HEK293 (cell line): Measurements from ENCODE around the gene AKT2.
A peak's percentile ranks its signal among the peaks of the same experiment; 100 is the strongest.

Experiments
- BCL11B ChIP-seq: fragments of 450-650 bp; formaldehyde crosslinking; IDR thresholded peaks from 2 replicates; pipeline ENCODE4 v1.5.1; 2016; ENCODE audit warnings: low read depth, missing biosample characterization, missing genetic modification characterization
- GLIS1 ChIP-seq: fragments of 450-650 bp; formaldehyde crosslinking; IDR thresholded peaks from 2 replicates; pipeline ENCODE4 v1.5.1; 2016; ENCODE audit warnings: missing biosample characterization, missing genetic modification characterization
- HIC1 ChIP-seq: fragments of 450-650 bp; formaldehyde crosslinking; IDR thresholded peaks from 2 replicates; pipeline ENCODE4 v1.5.1; 2016; ENCODE audit warnings: missing biosample characterization, missing genetic modification characterization
- KLF9 ChIP-seq: fragments of 450-650 bp; formaldehyde crosslinking; IDR thresholded peaks from 2 replicates; pipeline ENCODE4 v1.5.1; 2016; ENCODE audit warnings: missing biosample characterization, missing genetic modification characterization, low read depth
- ZEB2 ChIP-seq: fragments of 450-650 bp; formaldehyde crosslinking; IDR thresholded peaks from 2 replicates; pipeline ENCODE4 v1.5.1; 2016; ENCODE audit warnings: missing biosample characterization, missing genetic modification characterization
- ZFHX2 ChIP-seq: fragments of 450-650 bp; formaldehyde crosslinking; conservative IDR thresholded peaks from 2 replicates; pipeline ENCODE4 v1.5.1; 2016; ENCODE audit warnings: missing biosample characterization, missing genetic modification characterization
- ZNF121 ChIP-seq: fragments of 450-650 bp; formaldehyde crosslinking; IDR thresholded peaks from 2 replicates; pipeline ENCODE4 v1.5.1; 2016; ENCODE audit warnings: missing biosample characterization, missing genetic modification characterization
- ZNF133 ChIP-seq: fragments of 450-650 bp; formaldehyde crosslinking; IDR thresholded peaks from 2 replicates; pipeline ENCODE4 v1.5.1; 2016; ENCODE audit warnings: missing biosample characterization, missing genetic modification characterization
- ZNF16 ChIP-seq: fragments of 450-650 bp; formaldehyde crosslinking; IDR thresholded peaks from 2 replicates; pipeline ENCODE4 v1.5.1; 2016; ENCODE audit warnings: low read depth, missing biosample characterization, missing genetic modification characterization
- ZNF211 ChIP-seq: fragments of 450-650 bp; formaldehyde crosslinking; IDR thresholded peaks from 2 replicates; pipeline ENCODE4 v1.5.1; 2016; ENCODE audit warnings: low read depth, missing biosample characterization, missing genetic modification characterization
- ZNF335 ChIP-seq: fragments of 450-650 bp; formaldehyde crosslinking; conservative IDR thresholded peaks from 2 replicates; pipeline ENCODE4 v1.5.1; 2016; ENCODE audit warnings: missing biosample characterization, missing genetic modification characterization
- ZNF404 ChIP-seq: fragments of 450-650 bp; formaldehyde crosslinking; IDR thresholded peaks from 2 replicates; pipeline ENCODE4 v1.5.1; 2017; ENCODE audit warnings: missing biosample characterization, missing genetic modification characterization
- ZNF416 ChIP-seq: fragments of 450-650 bp; formaldehyde crosslinking; IDR thresholded peaks from 2 replicates; pipeline ENCODE4 v1.5.1; 2016; ENCODE audit warnings: missing biosample characterization, missing genetic modification characterization
- ZNF549 ChIP-seq: fragments of 450-650 bp; IDR thresholded peaks from 2 replicates; pipeline ENCODE4 v1.5.1; 2018; ENCODE audit warnings: missing biosample characterization, missing genetic modification characterization, mild to moderate bottlenecking, inconsistent platforms, moderate library complexity
- ZNF610 ChIP-seq: fragments of 450-650 bp; formaldehyde crosslinking; IDR thresholded peaks from 2 replicates; pipeline ENCODE4 v1.5.1; 2016; ENCODE audit warnings: missing biosample characterization, missing genetic modification characterization, borderline replicate concordance
- ZNF626 ChIP-seq: fragments of 450-650 bp; sonication (Bioruptor Pico); formaldehyde crosslinking; IDR thresholded peaks from 2 replicates; pipeline ENCODE4 v1.5.1; 2018; ENCODE audit warnings: missing biosample characterization, missing genetic modification characterization, inconsistent platforms
- ZNF677 ChIP-seq: fragments of 450-650 bp; IDR thresholded peaks from 2 replicates; pipeline ENCODE4 v1.5.0; 2018; ENCODE audit warnings: missing biosample characterization, mild to moderate bottlenecking, missing genetic modification characterization, moderate library complexity
- ZNF792 ChIP-seq: fragments of 450-650 bp; formaldehyde crosslinking; IDR thresholded peaks from 2 replicates; pipeline ENCODE4 v1.5.1; 2016; ENCODE audit warnings: missing biosample characterization, missing genetic modification characterization
- ZSCAN23 ChIP-seq: fragments of 450-650 bp; formaldehyde crosslinking; IDR thresholded peaks from 2 replicates; pipeline ENCODE4 v1.5.1; 2016; ENCODE audit warnings: missing biosample characterization, missing genetic modification characterization
- TF ChIP-seq, protein P1 (sequence below): fragments of 450-650 bp; formaldehyde crosslinking; IDR thresholded peaks from 2 replicates; pipeline ENCODE4 v1.5.1; 2016; ENCODE audit warnings: missing biosample characterization, missing genetic modification characterization
- TF ChIP-seq, protein P2 (sequence below): fragments of 450-650 bp; formaldehyde crosslinking; IDR thresholded peaks from 2 replicates; pipeline ENCODE4 v1.5.1; 2016; ENCODE audit warnings: missing biosample characterization, missing genetic modification characterization
- TF ChIP-seq, protein P3 (sequence below): fragments of 450-650 bp; formaldehyde crosslinking; IDR thresholded peaks from 2 replicates; pipeline ENCODE4 v1.5.1; 2016; ENCODE audit warnings: missing biosample characterization, missing genetic modification characterization
- TF ChIP-seq, protein P4 (sequence below): fragments of 450-650 bp; formaldehyde crosslinking; IDR thresholded peaks from 2 replicates; pipeline ENCODE4 v1.5.1; 2016; ENCODE audit warnings: missing biosample characterization, missing genetic modification characterization
- TF ChIP-seq, protein P5 (sequence below): fragments of 450-650 bp; formaldehyde crosslinking; optimal IDR thresholded peaks from 2 replicates; pipeline ENCODE3; 2016; ENCODE audit warnings: missing biosample characterization, mild to moderate bottlenecking, missing genetic modification characterization

The AKT2 gene

GRCh38 chr19:40190891-40191835 is 94.0 kb downstream of the AKT2 start, which contains the start of gene MAP3K10 (continued):
- peak; percentile 33; the same call in 1 of the 2 replicates for TF ChIP-seq ZNF133 (tag by site-specific recombination)
- TF ChIP-seq, protein P1, sequence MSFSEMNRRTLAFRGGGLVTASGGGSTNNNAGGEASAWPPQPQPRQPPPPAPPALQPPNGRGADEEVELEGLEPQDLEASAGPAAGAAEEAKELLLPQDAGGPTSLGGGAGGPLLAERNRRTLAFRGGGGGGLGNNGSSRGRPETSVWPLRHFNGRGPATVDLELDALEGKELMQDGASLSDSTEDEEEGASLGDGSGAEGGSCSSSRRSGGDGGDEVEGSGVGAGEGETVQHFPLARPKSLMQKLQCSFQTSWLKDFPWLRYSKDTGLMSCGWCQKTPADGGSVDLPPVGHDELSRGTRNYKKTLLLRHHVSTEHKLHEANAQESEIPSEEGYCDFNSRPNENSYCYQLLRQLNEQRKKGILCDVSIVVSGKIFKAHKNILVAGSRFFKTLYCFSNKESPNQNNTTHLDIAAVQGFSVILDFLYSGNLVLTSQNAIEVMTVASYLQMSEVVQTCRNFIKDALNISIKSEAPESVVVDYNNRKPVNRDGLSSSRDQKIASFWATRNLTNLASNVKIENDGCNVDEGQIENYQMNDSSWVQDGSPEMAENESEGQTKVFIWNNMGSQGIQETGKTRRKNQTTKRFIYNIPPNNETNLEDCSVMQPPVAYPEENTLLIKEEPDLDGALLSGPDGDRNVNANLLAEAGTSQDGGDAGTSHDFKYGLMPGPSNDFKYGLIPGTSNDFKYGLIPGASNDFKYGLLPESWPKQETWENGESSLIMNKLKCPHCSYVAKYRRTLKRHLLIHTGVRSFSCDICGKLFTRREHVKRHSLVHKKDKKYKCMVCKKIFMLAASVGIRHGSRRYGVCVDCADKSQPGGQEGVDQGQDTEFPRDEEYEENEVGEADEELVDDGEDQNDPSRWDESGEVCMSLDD (tag by site-specific recombination), result peak; percentile 100
- no peak for TF ChIP-seq ZNF16 (tag by site-specific recombination)
- TF ChIP-seq KLF9, result peak; percentile 72; the same call in 1 of the 2 replicates
- TF ChIP-seq, protein P2, sequence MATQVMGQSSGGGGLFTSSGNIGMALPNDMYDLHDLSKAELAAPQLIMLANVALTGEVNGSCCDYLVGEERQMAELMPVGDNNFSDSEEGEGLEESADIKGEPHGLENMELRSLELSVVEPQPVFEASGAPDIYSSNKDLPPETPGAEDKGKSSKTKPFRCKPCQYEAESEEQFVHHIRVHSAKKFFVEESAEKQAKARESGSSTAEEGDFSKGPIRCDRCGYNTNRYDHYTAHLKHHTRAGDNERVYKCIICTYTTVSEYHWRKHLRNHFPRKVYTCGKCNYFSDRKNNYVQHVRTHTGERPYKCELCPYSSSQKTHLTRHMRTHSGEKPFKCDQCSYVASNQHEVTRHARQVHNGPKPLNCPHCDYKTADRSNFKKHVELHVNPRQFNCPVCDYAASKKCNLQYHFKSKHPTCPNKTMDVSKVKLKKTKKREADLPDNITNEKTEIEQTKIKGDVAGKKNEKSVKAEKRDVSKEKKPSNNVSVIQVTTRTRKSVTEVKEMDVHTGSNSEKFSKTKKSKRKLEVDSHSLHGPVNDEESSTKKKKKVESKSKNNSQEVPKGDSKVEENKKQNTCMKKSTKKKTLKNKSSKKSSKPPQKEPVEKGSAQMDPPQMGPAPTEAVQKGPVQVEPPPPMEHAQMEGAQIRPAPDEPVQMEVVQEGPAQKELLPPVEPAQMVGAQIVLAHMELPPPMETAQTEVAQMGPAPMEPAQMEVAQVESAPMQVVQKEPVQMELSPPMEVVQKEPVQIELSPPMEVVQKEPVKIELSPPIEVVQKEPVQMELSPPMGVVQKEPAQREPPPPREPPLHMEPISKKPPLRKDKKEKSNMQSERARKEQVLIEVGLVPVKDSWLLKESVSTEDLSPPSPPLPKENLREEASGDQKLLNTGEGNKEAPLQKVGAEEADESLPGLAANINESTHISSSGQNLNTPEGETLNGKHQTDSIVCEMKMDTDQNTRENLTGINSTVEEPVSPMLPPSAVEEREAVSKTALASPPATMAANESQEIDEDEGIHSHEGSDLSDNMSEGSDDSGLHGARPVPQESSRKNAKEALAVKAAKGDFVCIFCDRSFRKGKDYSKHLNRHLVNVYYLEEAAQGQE (tag by site-specific recombination), result no peak; the same call in 1 of the 2 replicates
- TF ChIP-seq, protein P3, sequence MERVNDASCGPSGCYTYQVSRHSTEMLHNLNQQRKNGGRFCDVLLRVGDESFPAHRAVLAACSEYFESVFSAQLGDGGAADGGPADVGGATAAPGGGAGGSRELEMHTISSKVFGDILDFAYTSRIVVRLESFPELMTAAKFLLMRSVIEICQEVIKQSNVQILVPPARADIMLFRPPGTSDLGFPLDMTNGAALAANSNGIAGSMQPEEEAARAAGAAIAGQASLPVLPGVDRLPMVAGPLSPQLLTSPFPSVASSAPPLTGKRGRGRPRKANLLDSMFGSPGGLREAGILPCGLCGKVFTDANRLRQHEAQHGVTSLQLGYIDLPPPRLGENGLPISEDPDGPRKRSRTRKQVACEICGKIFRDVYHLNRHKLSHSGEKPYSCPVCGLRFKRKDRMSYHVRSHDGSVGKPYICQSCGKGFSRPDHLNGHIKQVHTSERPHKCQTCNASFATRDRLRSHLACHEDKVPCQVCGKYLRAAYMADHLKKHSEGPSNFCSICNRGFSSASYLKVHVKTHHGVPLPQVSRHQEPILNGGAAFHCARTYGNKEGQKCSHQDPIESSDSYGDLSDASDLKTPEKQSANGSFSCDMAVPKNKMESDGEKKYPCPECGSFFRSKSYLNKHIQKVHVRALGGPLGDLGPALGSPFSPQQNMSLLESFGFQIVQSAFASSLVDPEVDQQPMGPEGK (tag by site-specific recombination), result peak; percentile 100
- no peak for TF ChIP-seq ZNF549 (tag by site-specific recombination)
- TF ChIP-seq, protein P4, sequence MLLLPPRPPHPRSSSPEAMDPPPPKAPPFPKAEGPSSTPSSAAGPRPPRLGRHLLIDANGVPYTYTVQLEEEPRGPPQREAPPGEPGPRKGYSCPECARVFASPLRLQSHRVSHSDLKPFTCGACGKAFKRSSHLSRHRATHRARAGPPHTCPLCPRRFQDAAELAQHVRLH (tag by site-specific recombination), result peak; percentile 33; the same call in 1 of the 2 replicates
- TF ChIP-seq ZNF416, result no peak
- TF ChIP-seq ZNF626 (tag by site-specific recombination), result no peak; the same call in 1 of the 2 replicates
- TF ChIP-seq ZNF792, result peak; percentile 35; the same call in 1 of the 2 replicates
- TF ChIP-seq HIC1, result peak; percentile 82; the same call in 1 of the 2 replicates
- TF ChIP-seq ZNF610 (tag by site-specific recombination), result peak; percentile 82
- TF ChIP-seq, protein P5, sequence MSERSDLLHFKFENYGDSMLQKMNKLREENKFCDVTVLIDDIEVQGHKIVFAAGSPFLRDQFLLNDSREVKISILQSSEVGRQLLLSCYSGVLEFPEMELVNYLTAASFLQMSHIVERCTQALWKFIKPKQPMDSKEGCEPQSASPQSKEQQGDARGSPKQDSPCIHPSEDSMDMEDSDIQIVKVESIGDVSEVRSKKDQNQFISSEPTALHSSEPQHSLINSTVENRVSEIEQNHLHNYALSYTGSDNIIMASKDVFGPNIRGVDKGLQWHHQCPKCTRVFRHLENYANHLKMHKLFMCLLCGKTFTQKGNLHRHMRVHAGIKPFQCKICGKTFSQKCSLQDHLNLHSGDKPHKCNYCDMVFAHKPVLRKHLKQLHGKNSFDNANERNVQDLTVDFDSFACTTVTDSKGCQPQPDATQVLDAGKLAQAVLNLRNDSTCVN (tag by site-specific recombination), result peak; percentile 77
- TF ChIP-seq GLIS1 (tag by site-specific recombination), result peak; percentile 100
- TF ChIP-seq ZNF211, result no peak
- TF ChIP-seq ZNF121 (tag by site-specific recombination), result no peak
- TF ChIP-seq ZEB2, result peak; percentile 92
- no peak for TF ChIP-seq ZNF404 (tag by site-specific recombination)
- TF ChIP-seq ZNF335 (tag by site-specific recombination), result peak; percentile 100
- no peak; the same call in 1 of the 2 replicates for TF ChIP-seq BCL11B (tag by site-specific recombination)
- TF ChIP-seq ZFHX2 (tag by site-specific recombination), result peak; percentile 70
- no peak for TF ChIP-seq ZSCAN23 (tag by site-specific recombination)
- TF ChIP-seq ZNF677 (tag by site-specific recombination), result 0 out of 2 replicates have a peak, but pooled peaks have one; percentile 46
